Measurements from ENCODE around the gene EIF3F. TPM values are rescaled to one million over a fixed set of nuclear protein-coding genes. Genes with fewer than 3 reads are reported as not detected.

EIF3F gene
- total and polyA plus RNA-seq, 10 of the 15 experiments (the other 5 are each of a cell fraction or from before 2014, with no cell fraction given), result 81.3 to 461 (median 213) TPM

DNA sequence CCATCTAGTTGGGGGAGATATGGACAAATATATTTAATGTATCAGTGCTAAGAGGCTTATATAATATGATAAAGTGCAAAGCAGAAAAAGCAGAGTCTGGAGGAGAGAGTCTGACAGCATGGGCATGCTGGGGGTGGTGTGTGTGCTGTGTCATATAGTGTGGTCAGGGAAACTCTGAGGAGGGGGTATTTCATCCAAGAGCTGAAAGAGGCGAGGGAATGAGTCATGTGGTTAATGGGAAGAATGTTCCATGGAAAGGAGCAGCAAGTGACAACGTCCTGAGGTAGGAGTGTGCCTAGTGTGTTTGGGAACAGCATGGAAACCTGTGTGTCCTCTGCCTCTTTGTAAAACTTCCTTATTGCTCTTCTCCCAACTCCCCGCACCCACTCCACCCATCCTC, 38.0 kb downstream of the EIF3F start (continued):
- no peak for TF ChIP-seq NFYA (IDR thresholded peaks at IDR 0.05; ENCODE audit: borderline replicate concordance, low read depth, low read length)
- TF ChIP-seq POLR2A (IDR thresholded peaks at IDR 0.05; ENCODE audit: low read depth, low read length), result no peak
- TF ChIP-seq PAX8 (IDR thresholded peaks at IDR 0.05), result no peak

DNA sequence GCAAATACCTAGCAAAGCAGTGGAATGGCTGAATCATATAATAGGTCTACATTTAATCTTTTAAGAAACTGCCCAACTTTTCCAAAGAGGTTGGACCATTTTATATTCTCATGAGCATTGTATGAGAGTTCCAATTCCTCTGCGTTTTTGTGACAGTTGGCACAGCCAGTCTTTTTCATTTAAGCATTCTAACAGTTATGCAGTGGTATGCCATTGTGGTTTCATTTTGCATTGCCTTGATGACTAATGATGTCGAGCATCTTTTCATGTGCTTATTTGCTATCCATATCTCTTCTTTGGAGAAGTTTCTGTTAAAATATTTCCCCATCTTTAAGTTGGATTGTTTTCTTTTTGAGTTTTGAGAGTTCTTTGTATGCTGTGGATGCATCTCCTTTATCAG, 38.7 kb downstream of the EIF3F start:
- RAD21 ChIA-PET (ENCODE audit: unreplicated experiment), result no interaction called here
- no peak for FAIRE-seq
- Histone ChIP-seq H2AFZ (ENCODE audit: control insufficient read depth, low read depth, low read length) (no peak overlapping the region), H3K27ac (ENCODE audit: control insufficient read depth, insufficient read depth) (no peak overlapping the region), H3K4me3 (no peak overlapping the region), H3K36me3 (ENCODE audit: control insufficient read depth in 2 of 2, insufficient read depth in 2 of 2, low read length in 1 of 2) (no peaks in the 10 kb centered on the region), H3K9ac (ENCODE audit: control insufficient read depth, insufficient read depth, low read length) (no peak overlapping the region), H3K4me1 (ENCODE audit: control insufficient read depth, insufficient read depth, low read length) (no peaks in the 10 kb centered on the region), H3K79me2 (ENCODE audit: control insufficient read depth, insufficient read depth, low read length) (no peaks in the 10 kb centered on the region), H3K27me3 (replicated peaks in 1 of 2; ENCODE audit: control insufficient read depth in 2 of 2, insufficient read depth in 2 of 2, low read length in 1 of 2) (peaks cover 0 to 2% of the 10 kb centered on the region in 2 experiments; a peak in 2 of 4 replicates), H4K20me1 (ENCODE audit: control insufficient read depth, insufficient read depth) (no peaks in the 10 kb centered on the region), H3K4me2 (ENCODE audit: control insufficient read depth, insufficient read depth) (no peak overlapping the region), H3K9me3 (replicated peaks; ENCODE audit: control insufficient read depth, insufficient read depth, low read length) (no peaks in the 10 kb centered on the region)
- intact Hi-C loops (cut with micrococcal nuclease; ENCODE audit: unreplicated experiment), result no loop called here
- CTCF ChIA-PET, result no interaction called here
- DNase-seq (ENCODE audit: low read depth, low spot score), result no peak
- no TSS peak for BruUV-seq (replicated peaks)
- no peak for TF ChIP-seq ZNF622 (IDR thresholded peaks at IDR 0.05)
- TF ChIP-seq, protein P1, sequence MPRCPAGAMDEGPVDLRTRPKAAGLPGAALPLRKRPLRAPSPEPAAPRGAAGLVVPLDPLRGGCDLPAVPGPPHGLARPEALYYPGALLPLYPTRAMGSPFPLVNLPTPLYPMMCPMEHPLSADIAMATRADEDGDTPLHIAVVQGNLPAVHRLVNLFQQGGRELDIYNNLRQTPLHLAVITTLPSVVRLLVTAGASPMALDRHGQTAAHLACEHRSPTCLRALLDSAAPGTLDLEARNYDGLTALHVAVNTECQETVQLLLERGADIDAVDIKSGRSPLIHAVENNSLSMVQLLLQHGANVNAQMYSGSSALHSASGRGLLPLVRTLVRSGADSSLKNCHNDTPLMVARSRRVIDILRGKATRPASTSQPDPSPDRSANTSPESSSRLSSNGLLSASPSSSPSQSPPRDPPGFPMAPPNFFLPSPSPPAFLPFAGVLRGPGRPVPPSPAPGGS (IDR thresholded peaks at IDR 0.05; ENCODE audit: borderline replicate concordance, insufficient read depth, low read depth, low read length, poor library complexity, severe bottlenecking), result no peak
- in situ Hi-C loops (cut with MboI), result no loop called here
- POLR2A ChIA-PET, result no interaction called here
- no peak for ATAC-seq
- WGBS (ENCODE audit: insufficient coverage, insufficient replicate concordance, low lambda C conversion rate, missing lambda C conversion rate), result 0% methylated on average over 2 of the region's 2 CpGs
- SMC1A ChIA-PET (ENCODE audit: uncharacterized antibody, unreplicated experiment), result no interaction called here

DNA sequence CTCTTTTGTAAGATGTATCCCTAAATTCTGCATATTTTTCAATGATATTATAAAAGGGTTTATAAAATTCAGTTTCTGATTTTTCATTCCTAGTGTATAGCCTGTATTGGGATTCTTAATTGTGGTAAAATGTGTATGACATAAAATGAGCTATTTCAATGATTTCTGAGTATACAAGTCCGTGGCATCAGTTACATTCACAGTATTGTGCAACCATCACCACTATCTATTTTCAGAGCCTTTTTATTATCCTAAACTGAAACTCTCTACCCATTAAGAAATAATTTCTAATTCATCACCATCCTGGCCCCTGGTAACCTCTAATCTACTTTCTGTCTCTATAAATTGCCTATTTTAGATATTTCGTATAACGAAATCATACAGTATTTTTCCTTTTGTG, 39.8 kb downstream of the EIF3F start:
- Histone ChIP-seq H3K4me3 (no peak overlapping the region), H3K27ac (ENCODE audit: control insufficient read depth, insufficient read depth) (no peak overlapping the region), H3K79me2 (ENCODE audit: control insufficient read depth, insufficient read depth, low read length) (no peaks in the 10 kb centered on the region), H3K27me3 (replicated peaks in 1 of 2; ENCODE audit: control insufficient read depth in 2 of 2, insufficient read depth in 2 of 2, low read length in 1 of 2) (peaks cover 0 to 2% of the 10 kb centered on the region in 2 experiments; a peak in 2 of 4 replicates), H4K20me1 (ENCODE audit: control insufficient read depth, insufficient read depth) (no peaks in the 10 kb centered on the region), H3K9ac (ENCODE audit: control insufficient read depth, insufficient read depth, low read length) (no peak overlapping the region), H3K36me3 (ENCODE audit: control insufficient read depth in 2 of 2, insufficient read depth in 2 of 2, low read length in 1 of 2) (no peaks in the 10 kb centered on the region), H3K4me1 (ENCODE audit: control insufficient read depth, insufficient read depth, low read length) (no peaks in the 10 kb centered on the region), H3K4me2 (ENCODE audit: control insufficient read depth, insufficient read depth) (no peak overlapping the region), H2AFZ (ENCODE audit: control insufficient read depth, low read depth, low read length) (no peak overlapping the region), H3K9me3 (replicated peaks; ENCODE audit: control insufficient read depth, insufficient read depth, low read length) (no peaks in the 10 kb centered on the region)
- FAIRE-seq (no peak), ATAC-seq (no peak), DNase-seq (ENCODE audit: low read depth, low spot score) (no peak)
- intact Hi-C loops (cut with micrococcal nuclease; ENCODE audit: unreplicated experiment) (no loop called here), in situ Hi-C loops (cut with MboI) (no loop called here)
- TF ChIP-seq, protein P2, sequence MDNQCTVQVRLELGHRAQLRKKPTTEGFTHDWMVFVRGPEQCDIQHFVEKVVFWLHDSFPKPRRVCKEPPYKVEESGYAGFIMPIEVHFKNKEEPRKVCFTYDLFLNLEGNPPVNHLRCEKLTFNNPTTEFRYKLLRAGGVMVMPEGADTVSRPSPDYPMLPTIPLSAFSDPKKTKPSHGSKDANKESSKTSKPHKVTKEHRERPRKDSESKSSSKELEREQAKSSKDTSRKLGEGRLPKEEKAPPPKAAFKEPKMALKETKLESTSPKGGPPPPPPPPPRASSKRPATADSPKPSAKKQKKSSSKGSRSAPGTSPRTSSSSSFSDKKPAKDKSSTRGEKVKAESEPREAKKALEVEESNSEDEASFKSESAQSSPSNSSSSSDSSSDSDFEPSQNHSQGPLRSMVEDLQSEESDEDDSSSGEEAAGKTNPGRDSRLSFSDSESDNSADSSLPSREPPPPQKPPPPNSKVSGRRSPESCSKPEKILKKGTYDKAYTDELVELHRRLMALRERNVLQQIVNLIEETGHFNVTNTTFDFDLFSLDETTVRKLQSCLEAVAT (IDR thresholded peaks at IDR 0.05), result no peak
- TF ChIP-seq KAT2A (conservative IDR thresholded peaks at IDR 0.05; ENCODE audit: control insufficient read depth, low read depth, low read length) (no peak), TCF12 (IDR thresholded peaks at IDR 0.05; ENCODE audit: low read depth, low read length) (no peak), ZZZ3 (IDR thresholded peaks at IDR 0.05; ENCODE audit: control insufficient read depth, insufficient read length, low read depth) (no peak), NRF1 (conservative IDR thresholded peaks at IDR 0.05; ENCODE audit: low read depth, low read length) (no peak)
- ChIA-PET POLR2A (no interaction called here), SMC1A (ENCODE audit: uncharacterized antibody, unreplicated experiment) (no interaction called here), RAD21 (ENCODE audit: unreplicated experiment) (no interaction called here), CTCF (interaction anchor here (1.0 to 1.5 kb wide), 2 partner anchors 20 to 73 kb away, joined by 3 to 4 read pairs; no protein-coding TSS in a partner anchor)
- 33% methylated on average over 3 of the region's 3 CpGs for WGBS (ENCODE audit: insufficient coverage, insufficient replicate concordance, low lambda C conversion rate, missing lambda C conversion rate)
- no TSS peak for BruUV-seq (replicated peaks)
